Peyer's patch (tissue), 4 donors: ENCODE results near the gene SMG6. TPM values are rescaled to one million over a fixed set of nuclear protein-coding genes. Genes with fewer than 3 reads are reported as not detected.

Source experiments
- DNase-seq, 3 donors: peaks; one replicate each; pipeline ENCODE4 v3.0.0-alpha.2; 2017 to 2019
- H3K27ac ChIP-seq, 4 donors: fragments of 200-600 bp; sonication (generic); one replicate each; pipeline ENCODE4 v1.5.1; 2016 to 2019
- H3K27me3 ChIP-seq, 2 donors: fragments of 200-600 bp; sonication (generic); one replicate each; pipeline ENCODE4 v1.5.1; 2019
- H3K36me3 ChIP-seq, 3 donors: fragments of 200-600 bp; sonication (generic); one replicate each; pipeline ENCODE4 v1.5.1; 2016 to 2019
- H3K4me1 ChIP-seq, 4 donors: fragments of 200-600 bp; sonication (generic); one replicate each; pipeline ENCODE4 v1.5.1; 2016 to 2019
- H3K4me3 ChIP-seq, 4 donors: fragments of 200-600 bp; sonication (generic); 1 replicate in 3 of 4; 2 replicates in 1 of 4; pipeline ENCODE4 v1.5.1; 2016 to 2019; ENCODE audit warnings: mild to moderate bottlenecking in 1 of 4
- H3K9me3 ChIP-seq, 4 donors: fragments of 200-600 bp; sonication (generic); one replicate each; pipeline ENCODE4 v1.5.1; 2016 to 2019; ENCODE audit warnings: mild to moderate bottlenecking in 1 of 4
- CTCF ChIP-seq, 6 experiments: fragments of 450-650 bp in 4 of 6; fragments of 200-600 bp in 2 of 6; sonication (generic) in 1 of 6; IDR thresholded peaks; one replicate each; pipeline ENCODE4 v1.5.1; 2017 to 2019; ENCODE audit warnings: antibody characterized with exemption in 6 of 6, mild to moderate bottlenecking in 3 of 6, moderate library complexity in 1 of 6
- POLR2A ChIP-seq, 2 donors: fragments of 450-650 bp; IDR thresholded peaks; one replicate each; pipeline ENCODE4 v1.5.1; 2017; ENCODE audit warnings: antibody characterized with exemption in 2 of 2, mild to moderate bottlenecking in 2 of 2, moderate library complexity in 2 of 2
- total RNA-seq, 4 donors: library from RNA; depleted of rRNA; stranded (reverse); fragments of >200 nt; gene quantifications; one replicate each; pipeline ENCODE4 v1.1.0, GENCODE V29; 2016

Gene SMG6
- total RNA-seq, 4 donors from 2014 or later = 33.3 to 139 (median 67.4) TPM

GRCh38 chr17:2054512-2055291 lies 248.9 kb downstream of the SMG6 start, which contains the start of gene HIC1:
Gene HIC1, plus strand, starts transcription at chr17:2055103. Its CDS starts 1,588 bp downstream, at chr17:2056691.
- DNase-seq = peak; percentile 79 to 90 (median 87)
- H3K4me3 ChIP-seq = peak within 1 kb of the TSS; percentile 41 to 73 (median 62)
- no peaks in the 10 kb centered on the region for H3K36me3 ChIP-seq
- peaks cover 4 to 72% (median 49%) of the 10 kb centered on the region in 4 donors for H3K4me1 ChIP-seq
- peak within 1 kb of the TSS; percentile 88 to 96 (median 94) for H3K27ac ChIP-seq
- H3K9me3 ChIP-seq = no peaks in the 10 kb centered on the region
- TF ChIP-seq POLR2A (IDR thresholded peaks at IDR 0.05) = peak; percentile 55 to 62
- peak; percentile 95 to 99 (median 96) for TF ChIP-seq CTCF (IDR thresholded peaks at IDR 0.05)
- H3K27me3 ChIP-seq = peaks cover 0 to 34% of the 10 kb centered on the region in 2 donors

- peak overlapping the region; percentile 41 to 73 (median 62) for H3K4me3 ChIP-seq
- DNase-seq = peak in 1 of 3 donors; percentile 61
- peaks cover 0 to 34% of the 10 kb centered on the region in 2 donors for H3K27me3 ChIP-seq
- no peaks in the 10 kb centered on the region for H3K36me3 ChIP-seq
- no peak for TF ChIP-seq POLR2A (IDR thresholded peaks at IDR 0.05)
- TF ChIP-seq CTCF (IDR thresholded peaks at IDR 0.05) = no peak
- H3K4me1 ChIP-seq = peaks cover 4 to 72% (median 47%) of the 10 kb centered on the region in 4 donors
- H3K27ac ChIP-seq = peak overlapping the region; percentile 88 to 96 (median 94)
- H3K9me3 ChIP-seq = no peaks in the 10 kb centered on the region
Observed at GRCh38 chr17:2054262-2054511, 249.4 kb downstream of the SMG6 start.

DNA sequence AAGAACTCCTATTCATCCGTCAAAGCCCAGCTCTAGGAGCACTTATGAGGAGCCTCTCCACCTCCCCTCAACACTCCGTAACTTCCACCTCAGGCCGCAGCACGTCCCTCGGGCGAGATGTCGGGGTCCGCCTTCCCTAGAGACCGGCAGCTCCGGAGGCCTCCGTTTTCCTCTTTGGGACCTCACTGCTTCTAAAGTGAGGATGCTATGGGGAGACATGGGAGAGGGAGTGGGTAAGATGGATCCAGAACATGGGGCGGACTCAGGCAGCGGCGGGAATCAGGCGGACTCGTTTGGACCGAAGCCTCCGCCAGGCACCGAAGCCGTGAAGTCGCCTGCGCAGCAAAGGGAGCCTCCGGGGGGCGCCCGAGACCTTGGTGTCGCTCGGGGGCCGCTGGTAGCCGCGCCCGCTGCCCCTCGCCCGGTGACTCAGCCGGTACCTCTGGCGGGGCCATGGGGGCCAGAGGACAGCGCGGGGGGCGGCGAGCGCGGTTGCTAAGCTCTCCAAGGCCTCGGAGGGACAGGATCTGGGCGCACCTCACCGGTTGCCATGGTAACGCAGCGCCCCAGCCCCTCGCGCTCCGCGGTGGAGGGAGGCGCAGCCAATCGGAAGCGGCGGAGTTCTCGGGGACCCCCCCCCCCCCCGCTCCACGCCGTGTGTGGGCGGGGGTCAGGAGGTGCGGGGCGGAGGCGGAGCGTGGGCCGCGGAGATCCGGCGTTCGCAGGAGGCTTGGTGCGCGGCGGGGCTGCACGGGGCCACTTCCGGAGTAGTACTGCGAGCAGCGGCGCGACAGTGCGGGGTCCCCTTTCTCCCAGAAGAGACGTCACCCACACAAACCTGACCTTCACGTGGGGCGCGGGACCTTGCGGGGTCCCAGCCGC lies 250.0 kb downstream of the SMG6 start:
- no peak for TF ChIP-seq POLR2A (IDR thresholded peaks at IDR 0.05)
- peak; percentile 48 to 65 (median 56) for TF ChIP-seq CTCF (IDR thresholded peaks at IDR 0.05)
- H3K9me3 ChIP-seq = no peaks in the 10 kb centered on the region
- H3K4me1 ChIP-seq = peaks cover 0 to 76% (median 46%) of the 10 kb centered on the region in 4 donors
- DNase-seq = peak; percentile 80 to 91 (median 80)
- no peaks in the 10 kb centered on the region for H3K36me3 ChIP-seq
- peaks cover 0 to 34% of the 10 kb centered on the region in 2 donors for H3K27me3 ChIP-seq
- H3K4me3 ChIP-seq = peak overlapping the region; percentile 41 to 73 (median 62)
- H3K27ac ChIP-seq = peak overlapping the region; percentile 88 to 96 (median 94)

DNA sequence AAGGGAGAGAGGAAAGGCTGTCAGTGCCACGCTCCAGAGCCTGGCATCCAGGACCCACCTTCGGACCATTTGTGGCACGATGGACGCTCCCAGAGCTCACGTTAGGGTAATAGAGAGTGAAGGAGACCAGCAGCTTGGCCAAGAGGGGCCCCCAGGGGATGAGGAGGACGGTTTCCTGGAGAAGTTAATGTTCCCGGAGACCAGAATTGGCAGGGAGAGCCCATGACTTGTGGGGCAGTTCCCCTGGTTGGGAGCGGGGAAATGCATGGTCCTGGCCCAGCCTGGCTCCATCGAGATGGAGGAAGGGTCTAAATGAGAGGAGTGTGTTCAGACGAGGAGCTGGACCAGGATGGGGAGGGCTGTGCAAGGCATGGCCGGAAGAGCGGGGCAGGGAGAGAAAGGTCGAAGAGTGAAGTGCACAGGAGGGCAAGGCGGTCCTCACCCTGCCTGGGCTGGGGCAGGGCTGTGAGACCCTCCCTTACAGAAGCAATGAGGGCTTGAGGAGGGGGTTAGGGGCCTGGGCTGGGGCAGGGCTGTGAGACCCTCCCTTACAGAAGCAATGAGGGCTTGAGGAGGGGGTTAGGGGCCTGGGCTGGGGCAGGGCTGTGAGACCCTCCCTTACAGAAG lies 251.5 kb downstream of the SMG6 start:
- no peak for DNase-seq
- peaks cover 0 to 60% (median 36%) of the 10 kb centered on the region in 4 donors for H3K4me1 ChIP-seq
- no peak overlapping the region for H3K4me3 ChIP-seq
- H3K27ac ChIP-seq = no peak overlapping the region
- H3K36me3 ChIP-seq = no peaks in the 10 kb centered on the region
- H3K9me3 ChIP-seq = no peaks in the 10 kb centered on the region
- H3K27me3 ChIP-seq = peaks cover 0 to 24% of the 10 kb centered on the region in 2 donors
- TF ChIP-seq CTCF (IDR thresholded peaks at IDR 0.05) (no peak), POLR2A (IDR thresholded peaks at IDR 0.05) (no peak)
